Epithelial cell of proximal tubule (primary cell): ENCODE data around the gene RNF144A. TPM values are rescaled to one million over a fixed set of nuclear protein-coding genes. Genes with fewer than 3 reads are reported as not detected.

ENCODE experiments used
- DNase-seq: peaks from one replicate; pipeline ENCODE4 v3.0.0-alpha.2; 2011; ENCODE audit warnings: low read depth
- H3K4me3 ChIP-seq: 2 replicates; pipeline ENCODE4 v1.5.1; 2011; ENCODE audit warnings: low read depth, mild to moderate bottlenecking, low read length
- total RNA-seq: library from RNA; depleted of rRNA; stranded (reverse); fragments of >200 nt; gene quantifications from 2 replicates; pipeline ENCODE4 v1.2.3, GENCODE V29; 2015
- TF ChIP-seq, protein P1 (sequence below): conservative IDR thresholded peaks from 2 replicates; pipeline ENCODE4 v1.5.1; 2012; ENCODE audit warnings: low read depth, mild to moderate bottlenecking, low read length

Gene RNF144A
- total RNA-seq, 1 donor from 2014 or later = 17.4 TPM

DNA sequence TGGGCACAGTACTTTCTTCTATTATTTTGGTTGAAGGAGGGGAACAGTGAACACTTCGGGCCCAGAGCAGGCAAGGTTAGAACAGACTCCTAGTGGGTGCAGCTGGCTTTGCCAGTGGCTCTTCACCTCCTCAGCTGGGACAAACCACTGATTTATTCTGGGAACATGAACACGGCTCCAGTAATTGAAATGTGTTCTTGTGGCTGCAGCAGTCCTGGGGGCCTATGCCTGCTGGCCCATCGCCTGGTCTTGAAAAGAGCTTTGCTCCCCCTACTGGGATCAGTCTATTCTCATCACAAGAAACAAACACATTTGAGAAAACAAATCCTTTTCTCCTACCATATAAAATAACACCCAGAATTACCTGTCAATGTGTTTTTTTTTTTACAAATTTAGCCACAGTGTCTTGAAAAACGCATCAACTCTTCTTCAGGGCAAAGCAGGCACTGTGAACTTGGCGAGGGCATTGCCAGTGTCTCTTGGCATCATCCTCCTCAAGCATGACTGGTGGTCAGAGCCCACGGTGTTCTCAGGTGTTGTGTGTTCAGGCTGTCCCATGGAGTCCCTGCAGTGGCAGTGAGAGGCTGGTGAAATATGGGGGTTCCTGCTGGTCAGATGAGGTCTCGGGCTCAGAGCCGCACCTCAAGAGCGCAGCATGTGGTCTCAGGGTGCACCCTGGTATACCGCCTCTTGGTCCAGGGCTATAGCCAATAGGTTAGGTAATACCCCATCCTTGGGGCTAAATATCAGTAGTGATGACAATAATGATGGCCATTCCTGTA lies 51.3 kb downstream of the RNF144A start:
- H3K4me3 ChIP-seq = no peak overlapping the region
- no peak for DNase-seq
- TF ChIP-seq, protein P1, sequence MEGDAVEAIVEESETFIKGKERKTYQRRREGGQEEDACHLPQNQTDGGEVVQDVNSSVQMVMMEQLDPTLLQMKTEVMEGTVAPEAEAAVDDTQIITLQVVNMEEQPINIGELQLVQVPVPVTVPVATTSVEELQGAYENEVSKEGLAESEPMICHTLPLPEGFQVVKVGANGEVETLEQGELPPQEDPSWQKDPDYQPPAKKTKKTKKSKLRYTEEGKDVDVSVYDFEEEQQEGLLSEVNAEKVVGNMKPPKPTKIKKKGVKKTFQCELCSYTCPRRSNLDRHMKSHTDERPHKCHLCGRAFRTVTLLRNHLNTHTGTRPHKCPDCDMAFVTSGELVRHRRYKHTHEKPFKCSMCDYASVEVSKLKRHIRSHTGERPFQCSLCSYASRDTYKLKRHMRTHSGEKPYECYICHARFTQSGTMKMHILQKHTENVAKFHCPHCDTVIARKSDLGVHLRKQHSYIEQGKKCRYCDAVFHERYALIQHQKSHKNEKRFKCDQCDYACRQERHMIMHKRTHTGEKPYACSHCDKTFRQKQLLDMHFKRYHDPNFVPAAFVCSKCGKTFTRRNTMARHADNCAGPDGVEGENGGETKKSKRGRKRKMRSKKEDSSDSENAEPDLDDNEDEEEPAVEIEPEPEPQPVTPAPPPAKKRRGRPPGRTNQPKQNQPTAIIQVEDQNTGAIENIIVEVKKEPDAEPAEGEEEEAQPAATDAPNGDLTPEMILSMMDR = no peak

DNA sequence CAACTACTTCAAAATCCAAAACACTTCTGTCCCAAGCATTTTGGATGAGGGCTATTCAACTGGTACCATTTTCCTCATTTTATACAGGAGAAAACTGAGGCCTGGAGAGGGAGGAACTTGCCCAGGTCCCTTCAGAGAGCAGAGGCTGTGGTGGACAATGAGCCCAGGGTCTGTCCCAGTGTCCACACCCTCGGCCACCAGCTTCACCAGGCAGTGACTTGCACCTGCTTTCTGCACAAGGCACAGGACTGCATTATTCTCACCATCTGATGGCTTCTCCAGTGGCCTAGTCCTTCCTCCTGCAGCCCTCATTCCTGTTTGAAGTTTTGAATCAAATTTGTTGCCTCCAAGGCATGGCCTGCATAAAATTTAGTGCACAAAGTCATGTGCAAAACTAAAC lies 53.3 kb downstream of the RNF144A start:
- H3K4me3 ChIP-seq = no peak overlapping the region
- TF ChIP-seq, protein P1 = no peak
- DNase-seq = no peak

DNA sequence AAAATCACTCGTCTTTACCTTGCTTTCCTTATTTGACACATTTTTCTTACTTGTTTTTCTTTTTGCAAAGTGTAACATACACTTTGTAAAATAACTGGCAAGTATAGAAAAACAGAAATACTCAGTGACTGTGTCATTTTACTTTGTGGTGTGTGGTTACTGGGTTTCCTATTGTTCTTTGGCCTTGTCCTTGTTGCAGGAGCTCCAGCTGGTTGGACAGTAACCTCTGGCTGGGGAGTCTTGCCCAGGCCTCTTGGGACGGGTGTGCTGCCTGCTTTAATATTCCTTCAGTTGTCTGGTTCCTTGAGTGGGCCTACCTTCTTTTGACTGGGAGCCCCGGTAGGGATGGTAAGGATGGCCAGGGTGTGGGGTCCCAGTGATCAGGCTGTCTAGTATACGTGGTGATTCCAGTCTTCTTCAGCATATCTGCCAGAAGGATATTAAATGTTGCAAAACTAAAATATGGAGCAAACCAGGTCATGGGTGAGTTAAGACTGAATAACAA lies 53.8 kb downstream of the RNF144A start:
- no peak overlapping the region for H3K4me3 ChIP-seq
- DNase-seq = no peak
- TF ChIP-seq, protein P1 = no peak

DNA sequence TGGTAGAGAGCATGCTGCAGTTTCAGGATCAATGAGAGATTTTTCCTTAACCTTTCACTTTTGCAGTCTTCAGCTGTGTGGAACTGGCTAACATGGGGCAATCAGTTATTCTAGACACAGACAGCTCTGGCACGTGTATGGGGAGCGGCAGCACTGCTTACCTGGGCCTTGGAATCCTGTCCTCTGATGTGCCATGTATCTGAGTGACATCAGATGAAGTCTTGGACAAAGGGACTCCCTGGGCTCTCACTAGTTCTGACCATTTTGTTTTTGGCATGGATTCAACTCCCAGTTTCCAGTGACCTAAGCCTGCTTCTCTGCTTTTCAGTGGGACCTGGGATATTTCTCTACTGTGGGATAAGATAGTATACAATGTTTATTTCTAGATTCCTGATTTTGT lies 54.3 kb downstream of the RNF144A start:
- H3K4me3 ChIP-seq = no peak overlapping the region
- TF ChIP-seq, protein P1 = no peak
- DNase-seq = no peak

DNA sequence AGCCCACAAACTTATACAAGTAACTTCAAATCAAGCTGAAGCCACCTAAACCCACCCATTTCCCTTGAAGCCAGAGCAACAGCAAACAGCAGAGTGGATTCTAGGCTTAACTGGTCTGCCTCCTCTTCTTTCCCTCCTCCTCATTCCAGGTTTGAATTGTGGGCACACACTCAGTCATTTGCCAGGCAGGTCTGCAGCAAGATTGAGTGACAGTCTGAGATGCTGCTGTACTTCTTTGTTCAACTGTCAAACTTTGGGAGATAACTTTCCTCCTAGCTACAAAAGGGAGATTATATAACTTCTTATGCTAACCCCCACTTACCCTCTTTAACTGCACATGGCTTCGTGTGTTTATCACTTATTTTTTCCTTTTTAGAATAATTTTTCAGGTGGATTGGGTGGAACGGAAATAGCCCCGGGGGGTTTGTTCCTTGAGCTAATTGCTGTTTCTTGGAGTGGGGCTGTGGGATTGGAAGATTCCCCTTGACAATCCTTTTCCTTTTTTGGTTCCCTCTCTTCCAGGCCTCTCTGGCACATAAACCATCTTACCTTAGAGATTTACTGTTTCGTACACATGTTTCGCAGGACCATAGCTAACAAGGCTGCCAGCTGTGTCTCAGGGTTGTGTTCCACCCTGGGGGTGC lies 55.0 kb downstream of the RNF144A start:
- DNase-seq = no peak
- H3K4me3 ChIP-seq = no peak overlapping the region
- TF ChIP-seq, protein P1 = no peak

DNA sequence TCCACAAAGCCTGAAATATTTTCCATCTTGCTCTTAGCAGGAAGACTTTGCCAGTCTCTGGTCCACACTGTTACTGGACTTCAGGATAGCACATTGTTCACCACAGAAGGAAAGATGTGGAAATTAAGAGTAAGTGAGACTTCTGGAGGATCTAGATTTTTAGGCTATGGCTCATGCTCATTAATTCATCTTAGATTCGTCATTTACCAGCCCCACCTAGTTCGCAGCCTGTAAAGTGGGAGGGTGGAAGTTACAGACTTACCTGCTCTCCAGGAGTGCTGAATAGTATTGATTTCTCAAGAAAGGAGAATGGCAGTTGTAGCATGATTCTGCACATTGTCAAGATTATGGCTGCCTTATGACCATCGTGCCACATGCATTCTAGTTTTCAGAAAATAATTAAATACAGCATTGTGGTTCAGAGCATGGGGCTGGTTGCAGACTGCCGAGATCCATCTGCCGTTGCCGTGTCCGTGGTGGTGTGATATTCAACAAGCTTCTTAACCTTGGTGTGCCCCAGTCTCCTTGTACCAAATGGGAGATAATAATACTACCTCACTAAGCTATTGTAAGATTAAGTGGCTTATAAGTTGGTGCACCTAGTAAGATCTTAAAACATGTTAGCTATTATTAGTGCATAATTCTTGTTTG lies 56.8 kb downstream of the RNF144A start:
- H3K4me3 ChIP-seq = no peak overlapping the region
- TF ChIP-seq, protein P1 = no peak
- DNase-seq = no peak
